ENCODE measurements around the gene DNAH17. TPM values are rescaled to one million over a fixed set of nuclear protein-coding genes. Genes with fewer than 3 reads are reported as not detected.

Gene DNAH17
- total RNA-seq, 2 donors from 2014 or later = not detected

GRCh38 chr17:78525511-78526160 lies 51.6 kb downstream of the DNAH17 start:
- no peaks in the 10 kb centered on the region for H3K36me3 ChIP-seq (replicated peaks in 1 of 2; ENCODE audit: insufficient read depth in 1 of 2, low read depth in 2 of 2)
- DNase-seq (no peak), ATAC-seq (no peak)
- H3K27ac ChIP-seq = no peak overlapping the region
- no peaks in the 10 kb centered on the region for H3K9me3 ChIP-seq
- no peaks in the 10 kb centered on the region for H3K27me3 ChIP-seq
- no peak for TF ChIP-seq POLR2A (IDR thresholded peaks at IDR 0.05)
- no peak for TF ChIP-seq CTCF (IDR thresholded peaks at IDR 0.05)
- peaks cover 9% of the 10 kb centered on the region for H3K4me1 ChIP-seq
- 77 to 85% methylated on average over 17 of the region's 17 CpGs for WGBS, 2 donors
- no peak overlapping the region for H3K4me3 ChIP-seq
- intact Hi-C loops (cut with DNase I) = no loop called here

GRCh38 chr17:78524870-78525510 lies 52.2 kb downstream of the DNAH17 start:
- intact Hi-C loops (cut with DNase I) = no loop called here
- ATAC-seq = no peak
- H3K9me3 ChIP-seq = no peaks in the 10 kb centered on the region
- no peaks in the 10 kb centered on the region for H3K36me3 ChIP-seq (replicated peaks in 1 of 2; ENCODE audit: insufficient read depth in 1 of 2, low read depth in 2 of 2)
- peaks cover 3% of the 10 kb centered on the region for H3K4me1 ChIP-seq
- H3K27ac ChIP-seq = no peak overlapping the region
- no peak overlapping the region for H3K4me3 ChIP-seq
- DNase-seq = no peak
- no peaks in the 10 kb centered on the region for H3K27me3 ChIP-seq
- 80 to 93% methylated on average over 4 to 23 of the region's 23 CpGs for WGBS, 2 donors
- TF ChIP-seq POLR2A (IDR thresholded peaks at IDR 0.05) = no peak
- TF ChIP-seq CTCF (IDR thresholded peaks at IDR 0.05) = no peak

GRCh38 chr17:78523934-78524655 lies 53.1 kb downstream of the DNAH17 start:
- no peak for DNase-seq
- Histone ChIP-seq H3K4me1 (no peaks in the 10 kb centered on the region), H3K4me3 (no peak overlapping the region), H3K9me3 (no peaks in the 10 kb centered on the region), H3K27ac (no peak overlapping the region), H3K36me3 (replicated peaks in 1 of 2; ENCODE audit: insufficient read depth in 1 of 2, low read depth in 2 of 2) (no peaks in the 10 kb centered on the region), H3K27me3 (no peaks in the 10 kb centered on the region)
- WGBS, 2 donors = 83 to 90% methylated on average over 17 of the region's 17 CpGs
- intact Hi-C loops (cut with DNase I) = no loop called here
- ATAC-seq = no peak
- TF ChIP-seq POLR2A (IDR thresholded peaks at IDR 0.05) (no peak), CTCF (IDR thresholded peaks at IDR 0.05) (no peak)

GRCh38 chr17:78522031-78522809 lies 55.0 kb downstream of the DNAH17 start:
- ATAC-seq (no peak), DNase-seq (no peak)
- Histone ChIP-seq H3K4me3 (no peak overlapping the region), H3K9me3 (no peaks in the 10 kb centered on the region), H3K27ac (no peak overlapping the region), H3K4me1 (no peaks in the 10 kb centered on the region), H3K36me3 (replicated peaks in 1 of 2; ENCODE audit: insufficient read depth in 1 of 2, low read depth in 2 of 2) (no peaks in the 10 kb centered on the region), H3K27me3 (no peaks in the 10 kb centered on the region)
- 91 to 92% methylated on average over 16 of the region's 16 CpGs for WGBS, 2 donors
- TF ChIP-seq CTCF (IDR thresholded peaks at IDR 0.05) = no peak
- TF ChIP-seq POLR2A (IDR thresholded peaks at IDR 0.05) = no peak
- intact Hi-C loops (cut with DNase I) = no loop called here
